OCI-LY3 (cell line): ENCODE data around the gene WIZ.
"Not testable (repeated sequence)": the region's sequence is repeated elsewhere in the genome, so short reads cannot be mapped to it uniquely, and the experiment has no call there.

Experiments used
- H2AFZ ChIP-seq: fragments of 200-600, 300-600 bp; shearing (Covaris generic); 2 replicates; pipeline ENCODE4 v1.6.0; 2014; ENCODE audit warnings: antibody characterized with exemption, low read depth, low read length
- H3K27ac ChIP-seq: fragments of 200-600, 300-600 bp; sonication (generic); 2 replicates; pipeline ENCODE4 v1.5.1; 2014; ENCODE audit warnings: mild to moderate bottlenecking, low read length, moderate library complexity, mixed read lengths
- H3K27me3 ChIP-seq: fragments of 200-600, 300-600 bp; sonication (generic); 2 replicates; pipeline ENCODE4 v1.6.1; 2014; ENCODE audit warnings: low read depth, low read length, mixed read lengths
- H3K36me3 ChIP-seq: fragments of 200-600, 300-600 bp; sonication (generic); replicated peaks from 2 replicates; pipeline ENCODE3; 2014; ENCODE audit warnings: low read depth, low read length, mixed read lengths
- H3K4me1 ChIP-seq: fragments of 300-600, 200-600 bp; sonication (generic); 2 replicates; pipeline ENCODE4 v1.6.1; 2014; ENCODE audit warnings: low read length, mixed read lengths
- H3K4me2 ChIP-seq: fragments of 200-600, 300-600 bp; sonication (generic); 2 replicates; pipeline ENCODE4 v1.6.1; 2014; ENCODE audit warnings: low read length, mixed read lengths
- H3K4me3 ChIP-seq: fragments of 300-600, 200-600 bp; sonication (generic); 2 replicates; pipeline ENCODE4 v1.5.1; 2014; ENCODE audit warnings: antibody characterized with exemption, mild to moderate bottlenecking, low read length, moderate library complexity
- H3K79me2 ChIP-seq: fragments of 300-600, 200-600 bp; shearing (Covaris generic); 2 replicates; pipeline ENCODE4 v1.6.1; 2014; ENCODE audit warnings: mild to moderate bottlenecking, low read length, mixed read lengths
- H3K9ac ChIP-seq: fragments of 300-600, 200-600 bp; shearing (Covaris generic); 2 replicates; pipeline ENCODE4 v1.6.0; 2014; ENCODE audit warnings: mild to moderate bottlenecking, low read length, moderate library complexity
- H3K9me3 ChIP-seq: fragments of 200-600, 300-600 bp; shearing (Covaris generic); 2 replicates; pipeline ENCODE4 v1.6.1; 2014; ENCODE audit warnings: low read length, mixed read lengths; ENCODE audit not compliant: insufficient read depth
- H4K20me1 ChIP-seq: fragments of 200-600, 300-600 bp; sonication (generic); 2 replicates; pipeline ENCODE4 v1.6.1; 2016; ENCODE audit warnings: low read length, mixed read lengths; ENCODE audit not compliant: insufficient read depth
- EZH2phosphoT487 ChIP-seq: fragments of 200-600 bp; shearing (Covaris generic); IDR thresholded peaks from 2 replicates; pipeline ENCODE4 v1.6.1; 2018; ENCODE audit warnings: antibody characterized with exemption, mixed run types, low read depth
- TF ChIP-seq, protein P1 (sequence below): fragments of 200-600, 300-600 bp; sonication (generic); IDR thresholded peaks from 2 replicates; pipeline ENCODE4 v1.5.1; 2014; ENCODE audit warnings: antibody characterized with exemption, low read length, low read depth

WIZ gene

DNA sequence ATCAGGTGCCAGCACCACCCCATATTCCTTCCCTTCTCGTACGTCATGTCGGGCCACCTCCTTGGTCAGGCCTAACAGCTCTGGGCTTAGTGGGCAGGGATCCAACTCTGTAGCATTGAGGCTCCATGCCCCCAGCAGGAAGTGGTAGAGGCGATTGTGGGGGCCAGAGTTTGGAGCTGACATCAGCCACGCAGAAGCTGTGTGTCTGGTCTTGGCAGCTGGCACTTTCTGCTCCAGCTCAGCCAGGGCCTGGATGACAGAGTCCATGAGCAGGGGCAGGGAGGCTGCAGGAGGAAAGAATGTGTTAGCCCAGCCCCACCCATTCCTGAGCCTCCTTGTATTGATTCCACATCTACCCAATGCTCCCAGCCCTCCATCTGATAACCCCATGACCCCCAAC, 26.6 kb upstream of the WIZ start:
- no peaks in the 10 kb centered on the region for H3K36me3 ChIP-seq
- H3K9ac ChIP-seq: no peak overlapping the region
- H3K27me3 ChIP-seq: peaks cover 4% of the 10 kb centered on the region; the same call in 1 of the 2 replicates
- TF ChIP-seq EZH2phosphoT487: no peak
- TF ChIP-seq, protein P1, sequence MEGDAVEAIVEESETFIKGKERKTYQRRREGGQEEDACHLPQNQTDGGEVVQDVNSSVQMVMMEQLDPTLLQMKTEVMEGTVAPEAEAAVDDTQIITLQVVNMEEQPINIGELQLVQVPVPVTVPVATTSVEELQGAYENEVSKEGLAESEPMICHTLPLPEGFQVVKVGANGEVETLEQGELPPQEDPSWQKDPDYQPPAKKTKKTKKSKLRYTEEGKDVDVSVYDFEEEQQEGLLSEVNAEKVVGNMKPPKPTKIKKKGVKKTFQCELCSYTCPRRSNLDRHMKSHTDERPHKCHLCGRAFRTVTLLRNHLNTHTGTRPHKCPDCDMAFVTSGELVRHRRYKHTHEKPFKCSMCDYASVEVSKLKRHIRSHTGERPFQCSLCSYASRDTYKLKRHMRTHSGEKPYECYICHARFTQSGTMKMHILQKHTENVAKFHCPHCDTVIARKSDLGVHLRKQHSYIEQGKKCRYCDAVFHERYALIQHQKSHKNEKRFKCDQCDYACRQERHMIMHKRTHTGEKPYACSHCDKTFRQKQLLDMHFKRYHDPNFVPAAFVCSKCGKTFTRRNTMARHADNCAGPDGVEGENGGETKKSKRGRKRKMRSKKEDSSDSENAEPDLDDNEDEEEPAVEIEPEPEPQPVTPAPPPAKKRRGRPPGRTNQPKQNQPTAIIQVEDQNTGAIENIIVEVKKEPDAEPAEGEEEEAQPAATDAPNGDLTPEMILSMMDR: no peak
- H3K9me3 ChIP-seq: no peaks in the 10 kb centered on the region
- no peaks in the 10 kb centered on the region for H4K20me1 ChIP-seq
- no peak overlapping the region for H3K4me2 ChIP-seq
- H3K27ac ChIP-seq: no peak overlapping the region
- H3K79me2 ChIP-seq: no peaks in the 10 kb centered on the region
- no peak overlapping the region for H2AFZ ChIP-seq
- no peaks in the 10 kb centered on the region for H3K4me1 ChIP-seq
- H3K4me3 ChIP-seq: no peak overlapping the region

DNA sequence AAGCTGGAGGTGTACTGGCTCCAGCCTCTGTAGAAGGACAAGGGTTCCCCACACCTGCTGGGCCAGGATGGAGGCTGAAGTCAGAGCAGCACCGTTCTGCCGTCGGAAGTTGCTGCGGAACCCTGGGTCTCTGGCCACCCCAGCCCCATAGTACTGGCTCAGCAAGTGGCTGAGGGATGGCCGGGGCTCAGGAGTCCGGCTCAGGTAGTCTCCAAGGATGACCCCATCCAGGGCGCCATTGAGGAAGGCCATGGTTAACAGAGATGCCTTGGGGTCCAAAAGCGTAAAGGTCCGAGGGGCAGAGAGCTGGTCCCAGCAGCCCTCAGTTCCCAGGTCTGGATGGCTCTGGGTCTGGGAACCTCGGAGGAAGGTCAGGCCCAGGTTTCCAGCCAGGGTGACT, 25.9 kb upstream of the WIZ start:
- TF ChIP-seq, protein P1: no peak
- TF ChIP-seq EZH2phosphoT487: no peak
- Histone ChIP-seq H3K9me3 (no peaks in the 10 kb centered on the region), H3K4me2 (no peak overlapping the region), H4K20me1 (no peaks in the 10 kb centered on the region), H3K79me2 (no peaks in the 10 kb centered on the region), H3K27me3 (peaks cover 4% of the 10 kb centered on the region; the same call in 1 of the 2 replicates), H3K4me1 (no peaks in the 10 kb centered on the region), H3K4me3 (no peak overlapping the region), H3K36me3 (no peaks in the 10 kb centered on the region), H2AFZ (no peak overlapping the region), H3K27ac (no peak overlapping the region), H3K9ac (no peak overlapping the region)

DNA sequence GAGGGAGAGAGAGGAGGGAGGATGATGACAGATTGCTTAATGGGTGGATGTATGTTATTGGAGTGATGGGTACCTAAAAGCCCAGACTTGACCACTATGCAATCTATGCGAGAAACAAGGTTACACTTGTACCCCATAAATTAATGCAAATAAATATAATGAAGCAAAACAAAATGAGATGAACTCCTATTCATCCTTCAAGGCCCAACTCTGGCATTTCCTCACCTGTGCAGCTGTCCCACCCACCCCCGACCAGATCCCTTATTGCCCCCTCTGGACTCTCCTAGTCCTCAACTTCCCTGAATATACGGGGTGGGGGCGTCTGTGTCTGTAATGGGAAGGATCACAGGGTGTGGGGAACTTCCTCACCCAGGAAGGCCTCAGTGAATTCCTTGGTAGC, 25.4 kb upstream of the WIZ start:
- Histone ChIP-seq H2AFZ (no peak overlapping the region), H3K4me2 (no peak overlapping the region), H4K20me1 (no peaks in the 10 kb centered on the region), H3K9ac (no peak overlapping the region), H3K27me3 (peaks cover 4% of the 10 kb centered on the region; the same call in 1 of the 2 replicates), H3K9me3 (no peaks in the 10 kb centered on the region), H3K79me2 (no peaks in the 10 kb centered on the region), H3K4me3 (no peak overlapping the region), H3K27ac (no peak overlapping the region), H3K36me3 (no peaks in the 10 kb centered on the region), H3K4me1 (no peaks in the 10 kb centered on the region)
- TF ChIP-seq, protein P1: no peak
- no peak for TF ChIP-seq EZH2phosphoT487

DNA sequence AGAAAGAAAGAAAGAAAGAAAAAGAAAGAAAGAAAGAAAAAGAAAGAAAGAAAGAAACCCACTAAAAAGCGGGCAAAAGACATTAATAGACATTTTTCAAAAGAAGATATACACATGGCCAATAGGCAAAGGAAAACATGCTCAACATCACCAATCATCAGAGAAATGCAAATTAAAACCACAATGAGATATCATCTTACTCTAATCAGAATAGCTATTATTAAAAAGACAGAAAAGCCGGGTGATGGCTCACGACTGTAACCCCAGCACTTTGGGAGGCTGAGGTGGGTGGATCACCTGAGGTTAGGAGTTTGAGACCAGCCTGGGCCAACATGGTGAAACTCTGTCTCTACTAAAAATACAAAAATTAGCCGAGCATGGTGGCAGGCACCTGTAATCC, 24.1 kb upstream of the WIZ start:
- H3K4me3 ChIP-seq, H3K9me3 ChIP-seq, H3K4me1 ChIP-seq, H3K9ac ChIP-seq, H3K27ac ChIP-seq, H4K20me1 ChIP-seq, H3K36me3 ChIP-seq, H3K79me2 ChIP-seq, H3K27me3 ChIP-seq, H2AFZ ChIP-seq, H3K4me2 ChIP-seq: not testable (repeated sequence)

DNA sequence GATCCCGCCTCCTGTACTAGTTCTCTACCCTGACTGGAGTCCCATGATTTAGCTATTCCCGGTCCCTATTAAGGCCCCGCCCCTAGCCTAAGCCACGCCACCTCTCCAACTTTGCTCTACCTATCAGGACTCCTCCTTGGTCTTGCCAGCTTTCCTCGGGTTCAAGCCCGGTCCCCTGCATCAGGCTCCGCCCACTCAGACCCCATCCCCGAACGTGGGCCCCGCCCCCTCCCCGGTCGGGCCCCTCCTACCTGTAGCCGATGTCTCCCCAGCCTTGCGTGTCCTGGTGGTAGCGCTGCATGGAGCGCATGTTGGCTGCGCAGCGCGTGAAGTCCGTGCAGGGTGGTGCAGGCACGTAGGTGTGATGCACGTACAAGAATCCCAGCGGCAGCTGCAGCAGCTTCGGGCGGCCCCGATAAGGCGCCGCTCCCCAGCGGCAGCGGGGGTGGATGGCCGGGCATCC, 21.9 kb upstream of the WIZ start:
- no peaks in the 10 kb centered on the region for H3K36me3 ChIP-seq
- no peak overlapping the region for H3K27ac ChIP-seq
- no peak overlapping the region for H2AFZ ChIP-seq
- H3K4me3 ChIP-seq: no peak overlapping the region
- H3K9ac ChIP-seq: no peak overlapping the region
- no peaks in the 10 kb centered on the region for H3K79me2 ChIP-seq
- H3K27me3 ChIP-seq: peaks cover 4% of the 10 kb centered on the region; the same call in 1 of the 2 replicates
- H3K4me2 ChIP-seq: no peak overlapping the region
- peaks cover 7% of the 10 kb centered on the region for H3K4me1 ChIP-seq
- no peaks in the 10 kb centered on the region for H3K9me3 ChIP-seq
- TF ChIP-seq EZH2phosphoT487: no peak
- TF ChIP-seq, protein P1: no peak
- H4K20me1 ChIP-seq: no peaks in the 10 kb centered on the region
